ENCODE results near the gene THBS3.

THBS3 gene

GRCh38 chr1:155188268-155188667, 19.4 kb downstream of the THBS3 start:
- H3K4me3 ChIP-seq (ENCODE audit: low read depth, low read length), result no peak overlapping the region
- DNase-seq (ENCODE audit: low read depth, low spot score), result no peak
- in situ Hi-C loops (cut with HindIII; ENCODE audit: low sequenced_read_pairs), result no loop called here

GRCh38 chr1:155187456-155187891, 20.2 kb downstream of the THBS3 start:
- TF ChIP-seq CTCF (IDR thresholded peaks at IDR 0.05; ENCODE audit: low read depth, low read length), result no peak
- in situ Hi-C loops (cut with HindIII; ENCODE audit: low sequenced_read_pairs), result no loop called here
- no peak for DNase-seq (ENCODE audit: low read depth, low spot score)
- no peak overlapping the region for H3K4me3 ChIP-seq (ENCODE audit: low read depth, low read length)

More at GRCh38 chr1:155188268-155188667, 19.4 kb downstream of the THBS3 start:
- no peak for TF ChIP-seq CTCF (IDR thresholded peaks at IDR 0.05; ENCODE audit: low read depth, low read length)

GRCh38 chr1:155186794-155187455, 20.8 kb downstream of the THBS3 start:
- no peak for TF ChIP-seq CTCF (IDR thresholded peaks at IDR 0.05; ENCODE audit: low read depth, low read length)
- in situ Hi-C loops (cut with HindIII; ENCODE audit: low sequenced_read_pairs), result no loop called here

GRCh38 chr1:155186067-155186793, 21.5 kb downstream of the THBS3 start:
- no peak for TF ChIP-seq CTCF (IDR thresholded peaks at IDR 0.05; ENCODE audit: low read depth, low read length)
- no peak for DNase-seq (ENCODE audit: low read depth, low spot score)
- H3K4me3 ChIP-seq (ENCODE audit: low read depth, low read length), result no peak overlapping the region
- in situ Hi-C loops (cut with HindIII; ENCODE audit: low sequenced_read_pairs), result no loop called here

More at GRCh38 chr1:155186794-155187455, 20.8 kb downstream of the THBS3 start:
- no peak overlapping the region for H3K4me3 ChIP-seq (ENCODE audit: low read depth, low read length)
- no peak for DNase-seq (ENCODE audit: low read depth, low spot score)

- DNase-seq (ENCODE audit: low read depth, low spot score), result no peak
- in situ Hi-C loops (cut with HindIII; ENCODE audit: low sequenced_read_pairs), result no loop called here
- H3K4me3 ChIP-seq (ENCODE audit: low read depth, low read length), result no peak overlapping the region
- TF ChIP-seq CTCF (IDR thresholded peaks at IDR 0.05; ENCODE audit: low read depth, low read length), result no peak
These were observed 22.0 kb downstream of the THBS3 start for GRCh38 chr1:155185783-155186066.

GRCh38 chr1:155184835-155185782, 22.6 kb downstream of the THBS3 start:
- no peak overlapping the region for H3K4me3 ChIP-seq (ENCODE audit: low read depth, low read length)
- DNase-seq (ENCODE audit: low read depth, low spot score), result no peak
- TF ChIP-seq CTCF (IDR thresholded peaks at IDR 0.05; ENCODE audit: low read depth, low read length), result no peak
- in situ Hi-C loops (cut with HindIII; ENCODE audit: low sequenced_read_pairs), result no loop called here

All from astrocyte of the spinal cord (primary cell).